Kidney glomerular epithelial cell (primary cell): ENCODE measurements around the gene PLIN4.
A peak's percentile ranks its signal among the peaks of the same experiment; 100 is the strongest.
"Not testable (repeated sequence)": the region's sequence is repeated elsewhere in the genome, so short reads cannot be mapped to it uniquely, and the experiment has no call there.

Experiments used
- DNase-seq: peaks from one replicate; lab custom pipeline; 2025; lab: John Stamatoyannopoulos, UW

PLIN4 gene, protein sequence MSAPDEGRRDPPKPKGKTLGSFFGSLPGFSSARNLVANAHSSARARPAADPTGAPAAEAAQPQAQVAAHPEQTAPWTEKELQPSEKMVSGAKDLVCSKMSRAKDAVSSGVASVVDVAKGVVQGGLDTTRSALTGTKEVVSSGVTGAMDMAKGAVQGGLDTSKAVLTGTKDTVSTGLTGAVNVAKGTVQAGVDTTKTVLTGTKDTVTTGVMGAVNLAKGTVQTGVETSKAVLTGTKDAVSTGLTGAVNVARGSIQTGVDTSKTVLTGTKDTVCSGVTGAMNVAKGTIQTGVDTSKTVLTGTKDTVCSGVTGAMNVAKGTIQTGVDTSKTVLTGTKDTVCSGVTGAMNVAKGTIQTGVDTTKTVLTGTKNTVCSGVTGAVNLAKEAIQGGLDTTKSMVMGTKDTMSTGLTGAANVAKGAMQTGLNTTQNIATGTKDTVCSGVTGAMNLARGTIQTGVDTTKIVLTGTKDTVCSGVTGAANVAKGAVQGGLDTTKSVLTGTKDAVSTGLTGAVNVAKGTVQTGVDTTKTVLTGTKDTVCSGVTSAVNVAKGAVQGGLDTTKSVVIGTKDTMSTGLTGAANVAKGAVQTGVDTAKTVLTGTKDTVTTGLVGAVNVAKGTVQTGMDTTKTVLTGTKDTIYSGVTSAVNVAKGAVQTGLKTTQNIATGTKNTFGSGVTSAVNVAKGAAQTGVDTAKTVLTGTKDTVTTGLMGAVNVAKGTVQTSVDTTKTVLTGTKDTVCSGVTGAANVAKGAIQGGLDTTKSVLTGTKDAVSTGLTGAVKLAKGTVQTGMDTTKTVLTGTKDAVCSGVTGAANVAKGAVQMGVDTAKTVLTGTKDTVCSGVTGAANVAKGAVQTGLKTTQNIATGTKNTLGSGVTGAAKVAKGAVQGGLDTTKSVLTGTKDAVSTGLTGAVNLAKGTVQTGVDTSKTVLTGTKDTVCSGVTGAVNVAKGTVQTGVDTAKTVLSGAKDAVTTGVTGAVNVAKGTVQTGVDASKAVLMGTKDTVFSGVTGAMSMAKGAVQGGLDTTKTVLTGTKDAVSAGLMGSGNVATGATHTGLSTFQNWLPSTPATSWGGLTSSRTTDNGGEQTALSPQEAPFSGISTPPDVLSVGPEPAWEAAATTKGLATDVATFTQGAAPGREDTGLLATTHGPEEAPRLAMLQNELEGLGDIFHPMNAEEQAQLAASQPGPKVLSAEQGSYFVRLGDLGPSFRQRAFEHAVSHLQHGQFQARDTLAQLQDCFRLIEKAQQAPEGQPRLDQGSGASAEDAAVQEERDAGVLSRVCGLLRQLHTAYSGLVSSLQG (N-terminal part only)

GRCh38 chr19:4518345-4519171 lies at the start of gene PLIN4:
TSS of gene PLIN4 (minus strand) at chr19:4518486. CDS start at chr19:4518272, 214 bp downstream.
- DNase-seq, result no peak

GRCh38 chr19:4567584-4568071 lies 49.3 kb upstream of the PLIN4 start:
- DNase-seq, result peak; percentile 8

DNA sequence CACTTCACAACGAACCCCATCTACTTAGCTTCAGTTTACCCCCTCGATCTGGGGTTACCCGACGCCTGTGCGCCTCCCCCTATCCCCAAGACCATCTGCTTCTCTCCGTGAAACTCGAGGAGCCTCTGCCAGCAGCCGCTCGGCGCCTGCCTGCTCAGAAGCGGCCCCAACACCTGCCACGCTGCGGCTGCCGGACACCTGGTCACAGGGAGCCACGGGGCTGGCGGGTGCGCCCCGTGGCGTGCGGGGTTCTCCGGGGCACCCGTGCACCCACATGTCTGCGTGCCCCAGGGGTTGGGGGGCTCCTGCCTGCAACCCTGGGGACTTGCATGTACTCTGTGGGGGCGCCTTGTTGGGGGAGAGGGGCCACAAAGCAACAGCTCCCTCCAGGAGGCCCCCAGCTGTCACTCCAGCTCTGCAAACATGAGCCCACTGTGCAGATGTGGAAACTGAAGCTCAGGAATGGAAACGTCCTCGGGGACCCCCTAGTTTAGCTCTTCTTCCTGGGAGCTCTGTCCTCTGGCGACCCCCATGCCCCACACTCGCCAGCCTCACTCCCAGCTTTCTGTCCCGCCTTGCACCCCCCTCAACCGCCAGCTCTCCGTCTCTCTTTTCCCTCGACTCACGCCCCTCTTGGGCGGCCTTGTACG lies 48.2 kb upstream of the PLIN4 start:
- no peak for DNase-seq

DNA sequence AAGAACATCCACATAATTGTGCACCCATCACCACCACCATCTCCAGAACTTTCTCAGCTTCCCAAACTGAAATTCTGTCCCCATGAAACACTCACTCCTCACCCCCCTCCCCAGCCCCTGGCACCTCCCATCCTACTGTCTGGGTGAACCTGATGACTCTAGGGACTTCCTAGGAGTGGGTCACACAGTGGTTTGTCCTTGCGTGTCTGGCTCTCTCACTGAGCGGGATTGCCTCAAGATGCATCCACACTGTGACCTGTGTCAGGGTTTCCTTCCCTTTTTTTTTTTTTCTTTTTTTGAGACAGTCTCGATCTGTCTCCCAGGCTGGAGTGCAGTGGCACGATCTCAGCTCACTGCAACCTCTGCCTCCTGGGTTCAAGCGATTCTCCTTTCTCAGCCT lies 45.3 kb upstream of the PLIN4 start:
- not testable (repeated sequence) for DNase-seq

DNA sequence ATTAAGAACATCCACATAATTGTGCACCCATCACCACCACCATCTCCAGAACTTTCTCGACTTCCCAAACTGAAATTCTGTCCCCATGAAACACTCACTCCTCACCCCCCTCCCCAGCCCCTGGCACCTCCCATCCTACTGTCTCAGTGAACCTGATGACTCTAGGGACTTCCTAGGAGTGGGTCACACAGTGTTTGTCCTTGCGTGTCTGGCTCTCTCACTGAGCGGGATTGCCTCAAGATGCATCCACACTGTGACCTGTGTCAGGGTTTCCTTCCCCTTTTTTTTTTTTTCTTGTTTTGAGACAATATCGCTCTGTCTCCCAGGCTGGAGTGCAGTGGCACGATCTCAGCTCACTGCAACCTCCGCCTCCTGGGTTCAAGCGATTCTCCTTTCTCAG lies 43.8 kb upstream of the PLIN4 start:
- not testable (repeated sequence) for DNase-seq

- no peak for DNase-seq
Observed at GRCh38 chr19:4559569-4559968, 41.3 kb upstream of the PLIN4 start, which contains the start of gene SEMA6B. TSS of gene SEMA6B (minus strand) at chr19:4559684. CDS start at chr19:4558457, 1,227 bp downstream.

DNA sequence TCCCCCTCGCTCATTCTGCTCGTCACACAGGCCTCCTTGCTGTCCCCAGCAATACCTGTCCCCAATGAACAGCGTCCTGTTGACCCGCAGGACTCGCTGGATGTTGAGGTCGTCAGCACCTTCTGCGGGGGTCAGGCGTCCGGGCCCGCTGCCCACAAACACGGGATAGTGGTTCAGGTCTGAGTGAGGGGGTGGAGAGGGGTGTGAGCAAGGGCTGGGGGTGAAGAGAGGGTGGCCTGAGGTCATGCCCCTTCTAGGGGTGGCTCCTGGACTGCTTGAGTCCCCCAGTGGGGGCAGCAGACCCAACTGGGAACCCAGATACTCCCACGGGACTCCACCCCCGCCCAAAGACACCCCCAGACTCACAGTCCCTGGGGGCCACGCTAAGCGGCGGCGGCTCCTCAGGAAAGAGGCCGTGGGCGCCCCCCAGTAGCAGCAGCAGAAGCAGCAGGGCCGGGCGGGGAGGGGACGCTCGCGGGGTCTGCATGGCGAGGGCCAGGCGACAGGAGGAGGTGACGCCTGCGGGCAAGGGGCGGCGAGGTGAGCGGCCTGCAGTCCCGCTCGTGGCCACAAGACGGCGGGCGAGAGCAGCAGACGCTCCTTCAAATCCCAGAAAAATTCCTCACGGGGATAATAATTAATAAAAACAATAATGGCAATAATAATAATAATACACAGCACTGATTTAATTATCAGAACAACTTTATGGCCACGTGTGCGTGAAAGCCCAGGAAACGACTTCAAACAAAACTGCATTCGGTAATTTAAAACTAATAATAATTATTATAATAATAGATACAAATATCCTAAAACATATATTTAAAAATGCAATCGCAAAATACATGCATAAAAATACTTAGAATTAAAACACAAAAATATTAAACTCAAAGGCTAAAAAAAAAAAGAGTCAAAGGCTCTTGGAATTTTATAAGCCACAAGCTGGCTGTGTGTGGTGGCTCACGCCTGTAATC lies 40.0 kb upstream of the PLIN4 start:
- DNase-seq, result no peak

- no peak for DNase-seq
Observed at GRCh38 chr19:4557144-4557970, 39.1 kb upstream of the PLIN4 start.

GRCh38 chr19:4556597-4557127 lies 38.4 kb upstream of the PLIN4 start:
- DNase-seq, result no peak

- DNase-seq, result no peak
Observed at GRCh38 chr19:4555657-4556561, 37.6 kb upstream of the PLIN4 start.

GRCh38 chr19:4554717-4555116 lies 36.4 kb upstream of the PLIN4 start:
- no peak for DNase-seq

GRCh38 chr19:4553775-4554174 lies 35.5 kb upstream of the PLIN4 start:
- DNase-seq, result no peak

- no peak for DNase-seq
Observed at GRCh38 chr19:4553092-4553695, 34.9 kb upstream of the PLIN4 start.

GRCh38 chr19:4552525-4552819 lies 34.2 kb upstream of the PLIN4 start:
- no peak for DNase-seq

- DNase-seq, result no peak
Observed at GRCh38 chr19:4550479-4551050, 32.3 kb upstream of the PLIN4 start.

DNA sequence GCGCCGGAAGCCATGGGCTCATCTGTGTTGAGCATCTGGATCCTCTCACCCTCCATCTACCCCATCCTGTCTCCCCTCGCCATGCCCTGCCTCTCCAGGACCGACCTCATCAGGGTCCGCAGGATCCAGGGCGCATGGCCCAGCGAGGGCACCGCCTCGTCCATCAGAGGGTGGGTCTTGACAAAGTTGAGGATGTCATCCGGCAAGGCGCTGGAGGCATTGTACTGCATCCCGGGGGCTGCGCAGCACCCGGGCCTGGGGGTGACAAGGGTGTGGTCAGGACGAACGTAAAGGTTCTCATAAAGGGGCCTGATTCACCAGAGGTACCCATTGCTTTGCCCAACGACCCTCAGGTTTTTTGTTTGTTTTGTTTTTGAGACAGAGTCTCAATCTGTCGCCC lies 31.7 kb upstream of the PLIN4 start:
- no peak for DNase-seq

DNA sequence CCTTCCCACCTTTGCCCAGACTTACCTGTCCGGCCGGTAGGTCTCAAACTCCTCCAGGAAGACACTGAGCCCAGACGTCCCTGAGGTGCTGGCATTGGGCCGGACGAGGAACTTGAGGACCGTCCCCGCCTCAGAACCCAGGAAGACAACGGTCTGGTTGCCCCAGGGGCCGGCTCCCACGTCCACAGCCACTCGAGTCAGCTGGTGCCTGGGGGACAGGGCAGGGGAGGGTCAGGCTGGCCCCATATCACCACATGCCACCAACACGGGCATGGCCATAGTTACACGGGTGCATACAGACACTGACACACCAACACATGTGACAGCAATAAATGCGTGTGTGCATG lies 29.9 kb upstream of the PLIN4 start:
- DNase-seq, result no peak
